Activated T-cell treated with anti-CD3 and anti-CD28 coated beads, Interleukin-2, amount 50 U/mL, for 4 hours (primary cell): ENCODE results near the gene SARNP. TPM values are rescaled to one million over a fixed set of nuclear protein-coding genes. Genes with fewer than 3 reads are reported as not detected.

ENCODE experiments used
- ATAC-seq, 2 donors: fragments of 200-7000 bp; cut with Tn5 transposase; one replicate each; pipeline ENCODE4 v1.10.0; 2021
- DNase-seq: peaks from one replicate; pipeline ENCODE4 v3.0.0-alpha.2; 2020
- H3K27me3 Mint-ChIP-seq: one replicate; pipeline ENCODE4 v1.8.0; 2021; ENCODE audit warnings: low read depth, mixed read lengths
- H3K36me3 Mint-ChIP-seq: one replicate; pipeline ENCODE4 v1.8.0; 2022; ENCODE audit warnings: mixed read lengths; ENCODE audit not compliant: insufficient read depth
- H3K4me1 Mint-ChIP-seq: one replicate; pipeline ENCODE4 v1.8.0; 2021; ENCODE audit warnings: low read depth, mixed read lengths
- H3K4me3 Mint-ChIP-seq: one replicate; pipeline ENCODE4 v1.8.0; 2021; ENCODE audit warnings: mild to moderate bottlenecking, moderate library complexity, mixed read lengths
- H3K9me3 Mint-ChIP-seq: one replicate; pipeline ENCODE4 v1.8.0; 2021; ENCODE audit warnings: mixed read lengths
- total RNA-seq, 3 donors: library from RNA; stranded (reverse); gene quantifications; one replicate each; pipeline ENCODE4 v1.2.1, GENCODE V29; 2021

SARNP gene
- total RNA-seq, 3 donors from 2014 or later = 65.8 to 78.5 (median 69.6) TPM

DNA sequence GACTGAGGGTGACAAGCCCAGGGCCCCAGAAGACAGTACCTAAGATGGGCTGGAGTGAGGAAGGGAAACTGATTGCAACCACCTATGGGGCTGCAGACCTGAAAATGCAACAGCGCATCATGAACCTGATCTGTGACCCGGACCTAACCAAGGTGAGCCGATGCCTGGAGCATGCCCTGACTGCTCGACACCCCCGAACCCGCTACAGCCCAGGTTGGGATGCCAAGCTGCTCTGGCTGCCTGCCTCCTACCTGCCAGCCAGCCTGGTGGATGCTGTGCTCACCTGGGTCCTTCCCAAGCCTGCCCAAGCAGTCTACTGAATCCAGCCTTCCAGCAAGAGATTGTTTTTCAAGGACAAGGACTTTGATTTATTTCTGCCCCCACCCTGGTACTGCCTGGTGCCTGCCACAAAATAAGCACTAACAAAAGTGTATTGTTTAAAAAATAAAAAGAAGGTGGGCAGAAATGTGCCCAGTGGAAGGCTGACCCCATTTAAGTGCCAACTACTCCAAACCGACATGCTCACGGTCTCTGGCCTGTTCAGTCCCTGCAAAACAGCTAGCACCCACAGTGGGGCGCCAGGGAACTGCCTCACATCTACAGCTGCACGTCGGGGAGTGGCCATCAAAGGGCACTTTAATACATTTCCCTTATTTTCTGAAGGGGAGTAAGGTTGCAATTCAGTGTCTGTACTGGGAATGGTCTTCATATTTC, 93.1 kb downstream of the SARNP start:
- H3K36me3 Mint-ChIP-seq = peaks cover 6% of the 10 kb centered on the region
- H3K4me3 Mint-ChIP-seq = no peak overlapping the region
- H3K9me3 Mint-ChIP-seq = no peaks in the 10 kb centered on the region
- no peaks in the 10 kb centered on the region for H3K27me3 Mint-ChIP-seq
- H3K4me1 Mint-ChIP-seq = peaks cover 28% of the 10 kb centered on the region
- DNase-seq (peak; percentile 52), ATAC-seq (peak in 1 of 2 donors; percentile 32)

DNA sequence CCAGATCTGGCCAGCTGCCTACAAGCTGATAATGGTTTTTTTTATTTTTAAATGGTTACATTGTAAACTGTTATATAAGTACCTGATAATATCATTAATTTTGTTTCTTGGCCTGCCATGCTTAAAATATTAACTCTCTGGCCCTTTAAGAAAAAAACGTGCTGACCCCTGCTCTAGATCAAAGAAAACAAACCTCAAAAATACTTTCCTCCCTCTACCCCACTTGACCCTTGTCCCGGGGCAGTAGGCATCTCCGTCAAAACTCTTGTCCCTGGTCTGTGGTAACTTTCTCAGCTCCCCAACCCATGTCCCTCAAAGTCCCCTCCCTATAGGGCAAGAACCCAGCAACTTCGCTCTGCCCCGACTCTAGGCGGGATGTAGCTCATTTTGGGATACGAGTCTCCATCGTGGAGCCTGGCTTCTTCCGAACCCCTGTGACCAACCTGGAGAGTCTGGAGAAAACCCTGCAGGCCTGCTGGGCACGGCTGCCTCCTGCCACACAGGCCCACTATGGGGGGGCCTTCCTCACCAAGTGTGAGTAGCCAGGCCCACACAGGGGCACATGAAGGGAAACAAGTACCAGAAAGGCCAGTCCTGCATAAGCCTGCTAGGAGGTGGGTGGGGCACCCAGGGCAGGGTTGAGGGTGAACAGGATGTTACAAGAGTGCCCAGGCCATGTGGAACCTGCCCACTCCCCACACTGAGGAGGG, 93.9 kb downstream of the SARNP start:
- Mint-ChIP-seq H3K9me3 (no peaks in the 10 kb centered on the region), H3K27me3 (no peaks in the 10 kb centered on the region), H3K36me3 (peaks cover 6% of the 10 kb centered on the region), H3K4me1 (peaks cover 28% of the 10 kb centered on the region), H3K4me3 (no peak overlapping the region)
- DNase-seq = no peak
- ATAC-seq = no peak

DNA sequence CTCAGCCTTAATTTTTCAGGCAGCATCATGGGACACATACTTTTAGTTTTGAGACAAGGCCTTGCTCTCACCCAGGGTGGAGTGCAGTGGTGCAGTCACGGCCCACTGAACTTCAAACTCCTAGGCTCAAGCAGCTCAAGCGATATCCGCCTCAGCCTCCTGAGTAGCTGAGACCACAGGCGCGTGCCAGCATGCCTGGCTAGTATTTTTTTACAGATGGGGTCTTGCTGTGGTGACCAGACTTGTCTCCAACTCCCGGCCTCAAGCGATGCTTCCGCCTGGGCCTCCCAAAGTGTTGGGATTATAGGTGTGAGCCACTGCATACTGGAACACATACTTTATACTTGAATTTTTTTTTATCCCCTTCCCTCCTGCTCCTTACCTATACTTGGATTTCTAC, 94.6 kb downstream of the SARNP start:
- ATAC-seq (no peak), DNase-seq (no peak)
- Mint-ChIP-seq H3K4me3 (no peak overlapping the region), H3K36me3 (peaks cover 6% of the 10 kb centered on the region), H3K27me3 (no peaks in the 10 kb centered on the region), H3K4me1 (peaks cover 32% of the 10 kb centered on the region), H3K9me3 (no peaks in the 10 kb centered on the region)

DNA sequence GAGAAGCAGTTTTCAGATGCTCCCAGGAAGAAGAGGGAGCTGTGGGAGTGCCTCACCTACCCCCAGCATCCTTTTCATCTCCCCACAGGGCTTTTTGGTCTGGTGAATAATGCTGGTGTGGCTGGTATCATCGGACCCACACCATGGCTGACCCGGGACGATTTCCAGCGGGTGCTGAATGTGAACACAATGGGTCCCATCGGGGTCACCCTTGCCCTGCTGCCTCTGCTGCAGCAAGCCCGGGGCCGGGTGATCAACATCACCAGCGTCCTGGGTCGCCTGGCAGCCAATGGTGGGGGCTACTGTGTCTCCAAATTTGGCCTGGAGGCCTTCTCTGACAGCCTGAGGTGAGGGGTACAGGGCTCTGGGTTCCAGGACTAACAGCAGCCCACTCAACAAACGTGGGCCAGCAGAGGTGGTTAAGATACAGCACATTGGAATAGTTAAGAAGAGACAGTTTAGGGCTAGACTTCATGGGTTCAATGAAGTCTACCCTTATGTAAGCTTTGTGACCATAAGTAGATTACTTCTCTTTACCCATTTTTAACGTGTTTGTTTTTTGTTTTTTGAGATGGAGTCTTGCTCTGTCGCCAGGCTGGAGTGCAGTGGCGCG, 95.8 kb downstream of the SARNP start:
- no peaks in the 10 kb centered on the region for H3K27me3 Mint-ChIP-seq
- no peak overlapping the region for H3K4me3 Mint-ChIP-seq
- no peak for DNase-seq

DNA sequence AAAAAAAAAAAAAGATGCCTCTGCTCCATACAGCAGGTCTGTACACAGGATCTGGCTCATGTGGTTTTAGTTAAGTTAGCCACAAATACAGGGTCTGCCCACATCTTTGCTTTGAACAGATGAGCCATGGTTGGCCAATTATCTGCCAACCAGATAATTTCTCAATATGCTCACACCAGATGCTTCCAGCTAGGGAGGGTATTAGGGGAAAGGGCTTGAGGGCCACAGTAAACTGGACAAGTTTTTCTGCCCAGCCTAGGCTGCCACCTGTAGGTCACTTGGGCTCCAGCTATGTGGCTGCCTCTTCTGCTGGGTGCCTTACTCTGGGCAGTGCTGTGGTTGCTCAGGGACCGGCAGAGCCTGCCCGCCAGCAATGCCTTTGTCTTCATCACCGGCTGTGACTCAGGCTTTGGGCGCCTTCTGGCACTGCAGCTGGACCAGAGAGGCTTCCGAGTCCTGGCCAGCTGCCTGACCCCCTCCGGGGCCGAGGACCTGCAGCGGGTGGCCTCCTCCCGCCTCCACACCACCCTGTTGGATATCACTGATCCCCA, 96.6 kb downstream of the SARNP start:
- DNase-seq (no peak), ATAC-seq (no peak)
- Mint-ChIP-seq H3K4me3 (no peak overlapping the region), H3K27me3 (peaks cover under 1% of the 10 kb centered on the region), H3K9me3 (no peaks in the 10 kb centered on the region), H3K4me1 (peaks cover 35% of the 10 kb centered on the region), H3K36me3 (peaks cover 6% of the 10 kb centered on the region)

More for the DNA sequence above, 95.8 kb downstream of the SARNP start:
- peaks cover 6% of the 10 kb centered on the region for H3K36me3 Mint-ChIP-seq
- peaks cover 35% of the 10 kb centered on the region for H3K4me1 Mint-ChIP-seq
- H3K9me3 Mint-ChIP-seq = no peaks in the 10 kb centered on the region
- no peak for ATAC-seq

DNA sequence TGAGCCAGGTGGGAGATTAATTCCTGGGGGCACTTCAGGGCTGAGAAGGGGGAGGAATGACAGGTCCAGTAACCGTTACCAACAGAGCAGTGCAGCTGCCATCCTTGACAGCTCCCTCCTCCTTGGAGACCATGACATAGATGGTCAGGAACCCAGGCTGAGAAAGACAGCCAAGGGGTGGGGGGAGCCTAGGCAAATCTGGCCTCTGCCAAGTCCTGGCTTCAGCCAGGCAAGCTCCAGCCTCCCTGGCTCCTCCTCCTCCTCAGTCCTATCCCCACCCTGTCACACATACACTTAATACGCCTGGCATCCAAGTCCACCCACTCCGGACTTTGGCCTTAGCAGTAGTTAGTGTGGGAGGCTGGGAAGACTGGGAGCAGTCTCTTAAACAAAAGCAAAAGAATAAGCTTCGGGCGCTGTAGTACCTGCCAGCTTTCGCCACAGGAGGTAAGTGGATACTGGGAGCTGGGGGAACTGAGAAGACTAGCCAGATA, 97.4 kb downstream of the SARNP start, which contains the start of gene RDH5:
RDH5 (plus strand) TSS at position 323 of the 494 bp plus-strand sequence. CDS start 792 bp downstream, outside the sequence.
- Mint-ChIP-seq H3K36me3 (peaks cover 4% of the 10 kb centered on the region), H3K4me1 (peaks cover 36% of the 10 kb centered on the region), H3K9me3 (no peaks in the 10 kb centered on the region), H3K27me3 (peaks cover 2% of the 10 kb centered on the region), H3K4me3 (no peak within 1 kb of the TSS)
- DNase-seq (no peak), ATAC-seq (no peak)

DNA sequence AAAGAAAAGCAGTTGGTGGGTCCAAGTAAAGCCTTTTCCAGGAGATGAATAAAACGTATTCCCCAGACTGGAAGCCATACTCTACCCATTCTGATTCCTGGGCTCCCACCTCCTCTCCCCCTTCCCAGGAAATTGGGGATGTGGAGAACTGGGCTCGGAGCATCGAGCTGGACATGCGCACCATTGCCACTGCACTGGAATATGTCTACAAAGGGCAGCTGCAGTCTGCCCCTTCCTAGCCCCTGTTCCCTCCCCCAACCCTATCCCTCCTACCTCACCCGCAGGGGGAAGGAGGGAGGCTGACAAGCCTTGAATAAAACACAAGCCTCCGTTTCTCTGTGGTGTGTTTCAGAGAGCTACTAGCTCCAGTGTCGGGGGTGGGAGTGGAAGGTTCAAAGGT, 98.2 kb downstream of the SARNP start:
- no peaks in the 10 kb centered on the region for H3K9me3 Mint-ChIP-seq
- no peaks in the 10 kb centered on the region for H3K36me3 Mint-ChIP-seq
- peaks cover 2% of the 10 kb centered on the region for H3K27me3 Mint-ChIP-seq
- H3K4me3 Mint-ChIP-seq = no peak overlapping the region
- DNase-seq (no peak), ATAC-seq (no peak)
- peaks cover 29% of the 10 kb centered on the region for H3K4me1 Mint-ChIP-seq

DNA sequence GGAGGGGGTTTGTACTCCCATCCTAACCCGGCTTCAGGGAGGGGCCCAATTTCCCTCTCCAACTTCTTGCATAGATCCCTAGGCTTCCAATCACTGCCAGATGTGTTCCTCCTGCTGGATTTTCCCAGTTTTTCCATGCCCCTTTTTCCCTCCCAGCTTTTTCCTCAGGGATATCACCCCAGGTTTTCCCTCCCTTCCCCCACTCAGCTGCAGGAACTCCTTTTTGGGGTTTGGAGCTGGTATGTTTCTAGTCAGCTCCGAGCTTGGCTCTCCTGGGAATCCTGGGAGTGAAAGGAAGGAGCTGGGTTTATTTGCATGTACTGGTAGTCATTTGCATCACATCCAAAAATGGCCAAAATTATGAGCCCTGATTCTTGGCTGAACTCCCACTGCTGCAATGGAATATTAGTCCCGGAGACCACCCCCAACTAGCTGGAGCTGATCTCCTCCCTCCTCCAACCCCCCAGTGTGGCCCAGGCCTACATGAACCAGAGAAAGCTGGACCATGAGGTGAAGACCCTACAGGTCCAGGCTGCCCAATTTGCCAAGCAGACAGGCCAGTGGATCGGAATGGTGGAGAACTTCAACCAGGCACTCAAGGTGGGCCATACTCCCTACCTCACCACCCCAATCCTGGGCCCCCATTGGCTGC, 98.8 kb downstream of the SARNP start:
- Mint-ChIP-seq H3K4me1 (peaks cover 29% of the 10 kb centered on the region), H3K4me3 (no peak overlapping the region), H3K27me3 (peaks cover 2% of the 10 kb centered on the region), H3K36me3 (no peaks in the 10 kb centered on the region), H3K9me3 (no peaks in the 10 kb centered on the region)
- ATAC-seq (no peak), DNase-seq (no peak)

DNA sequence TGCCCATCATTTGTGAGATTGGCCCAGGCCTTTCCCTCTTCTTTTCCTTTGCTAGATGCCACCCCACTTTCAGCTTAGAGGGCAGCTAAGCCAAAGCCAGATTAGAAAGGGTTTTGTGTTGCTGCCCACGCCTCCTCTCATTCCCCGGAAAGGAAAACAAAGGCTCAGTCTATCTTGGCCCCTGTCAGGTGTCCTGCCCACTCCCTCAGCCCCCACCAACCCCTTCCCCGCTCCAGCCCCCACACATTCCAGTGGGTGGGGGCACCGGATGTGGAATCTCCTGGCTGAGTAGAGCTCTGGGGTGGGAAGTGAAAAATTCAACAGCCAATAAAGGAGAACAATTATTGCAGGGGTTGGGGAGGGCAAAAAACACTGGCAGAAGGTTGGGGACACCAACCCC, 99.5 kb downstream of the SARNP start:
- no peak for DNase-seq
- H3K4me1 Mint-ChIP-seq = peaks cover 29% of the 10 kb centered on the region
- peaks cover 2% of the 10 kb centered on the region for H3K27me3 Mint-ChIP-seq
- ATAC-seq = no peak
- no peaks in the 10 kb centered on the region for H3K36me3 Mint-ChIP-seq
- no peaks in the 10 kb centered on the region for H3K9me3 Mint-ChIP-seq
- no peak overlapping the region for H3K4me3 Mint-ChIP-seq

DNA sequence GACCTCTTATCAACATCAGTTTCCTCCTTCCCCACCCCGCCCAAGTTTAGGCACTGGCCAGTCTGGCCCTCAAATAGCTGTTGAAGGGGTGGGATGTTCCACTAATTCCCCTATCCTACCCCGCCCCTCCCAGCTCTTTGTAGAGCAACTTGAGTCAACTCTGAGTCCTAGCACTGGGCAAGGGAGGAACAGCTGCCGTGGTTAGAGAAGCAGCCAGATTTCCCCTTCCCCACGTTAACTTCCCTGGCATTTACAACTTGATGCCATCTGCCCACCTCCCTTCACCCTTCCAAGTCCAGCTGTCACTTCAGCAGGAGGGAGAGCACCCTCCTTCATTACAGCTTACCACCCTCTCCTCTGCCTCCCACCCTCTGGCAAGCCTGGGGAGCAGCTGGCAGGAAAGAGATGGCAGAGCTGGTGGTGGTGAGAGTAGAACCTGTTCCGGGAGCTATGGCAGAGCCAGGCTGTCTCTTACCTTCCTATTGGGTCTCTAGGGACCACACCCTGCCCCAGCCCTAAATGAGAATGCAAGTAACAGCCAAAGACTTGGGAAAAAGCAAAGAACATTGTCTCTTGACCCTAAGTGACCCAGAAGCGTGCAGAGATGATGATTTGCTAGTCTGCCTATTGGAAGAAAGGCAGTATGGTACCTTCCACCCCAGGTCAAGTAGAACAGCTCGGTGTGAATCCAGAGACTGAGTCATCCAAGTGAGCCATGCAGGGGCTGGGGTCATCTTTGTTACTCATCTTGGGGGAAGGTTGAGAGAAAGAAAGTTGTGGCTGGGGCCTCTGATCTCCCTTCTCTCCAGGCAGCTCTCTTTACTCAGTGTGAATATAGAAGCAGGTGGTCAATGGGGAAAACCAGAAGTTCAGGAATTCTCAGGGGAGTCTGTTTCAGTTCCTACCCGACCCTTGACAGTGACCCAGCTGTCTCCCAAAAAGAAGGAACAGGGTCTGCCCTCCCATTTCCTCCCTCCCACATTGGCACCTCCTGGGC, 100.2 kb downstream of the SARNP start:
- ATAC-seq (peak; percentile 22 to 23), DNase-seq (no peak)
- H3K36me3 Mint-ChIP-seq = no peaks in the 10 kb centered on the region
- H3K27me3 Mint-ChIP-seq = peaks cover 2% of the 10 kb centered on the region
- H3K4me3 Mint-ChIP-seq = peak overlapping the region; percentile 92
- peaks cover 29% of the 10 kb centered on the region for H3K4me1 Mint-ChIP-seq
- no peaks in the 10 kb centered on the region for H3K9me3 Mint-ChIP-seq

DNA sequence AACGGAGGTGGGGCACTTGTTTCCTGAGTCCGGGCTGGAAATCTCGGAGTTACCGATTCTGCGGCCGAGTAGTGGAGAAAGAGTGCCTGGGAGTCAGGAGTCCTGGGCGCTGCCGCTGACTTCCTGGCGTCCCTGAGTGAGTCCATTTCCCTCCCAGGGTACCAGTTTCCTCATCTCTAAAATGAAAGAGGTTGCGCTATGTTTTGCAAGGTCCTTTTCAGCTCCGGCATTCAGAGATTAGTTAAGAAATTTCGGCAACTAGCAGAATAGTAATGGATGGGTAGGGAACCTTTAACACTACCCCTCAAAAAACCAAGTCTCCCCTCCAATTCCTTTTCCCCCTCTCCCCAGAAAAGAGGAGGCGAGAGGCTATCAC, 101.0 kb downstream of the SARNP start:
- ATAC-seq = no peak
- H3K9me3 Mint-ChIP-seq = no peaks in the 10 kb centered on the region
- no peak for DNase-seq
- H3K4me1 Mint-ChIP-seq = peaks cover 29% of the 10 kb centered on the region
- H3K4me3 Mint-ChIP-seq = peak overlapping the region; percentile 92
- peaks cover 2% of the 10 kb centered on the region for H3K27me3 Mint-ChIP-seq
- H3K36me3 Mint-ChIP-seq = no peaks in the 10 kb centered on the region

DNA sequence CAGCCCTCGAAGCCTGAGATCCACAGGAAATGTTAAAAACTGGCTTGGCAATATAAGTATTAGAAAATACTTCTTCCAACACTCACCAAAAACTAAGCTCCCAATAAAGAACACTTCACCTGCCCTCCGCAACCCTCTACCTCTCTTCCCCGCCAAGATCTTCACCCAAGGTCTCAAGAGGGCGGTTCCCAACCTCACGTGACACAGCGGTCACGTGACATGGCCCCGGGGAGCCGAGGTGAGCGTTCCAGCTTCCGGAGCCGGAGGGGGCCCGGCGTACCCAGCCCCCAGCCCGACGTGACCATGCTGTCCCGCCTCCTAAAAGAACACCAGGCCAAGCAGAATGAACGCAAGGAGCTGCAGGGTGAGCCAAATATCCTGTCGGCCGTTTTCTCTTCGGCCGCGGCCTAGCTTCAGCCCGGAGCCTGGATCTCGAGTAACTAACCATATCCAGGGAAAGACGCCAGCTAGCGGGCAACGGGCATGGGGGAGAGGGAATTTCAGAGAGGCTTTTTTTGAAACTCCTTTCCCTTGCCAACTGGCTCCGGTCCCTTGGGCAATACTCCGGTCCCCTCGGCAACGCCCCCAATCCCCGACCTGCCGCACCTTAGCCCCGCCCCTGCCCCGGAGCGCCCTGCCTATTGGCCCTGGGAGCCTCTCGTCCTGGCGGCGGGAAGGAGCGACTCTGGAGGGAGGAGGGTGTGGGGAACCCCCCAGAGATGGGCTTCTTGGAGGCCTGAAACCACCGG, 101.5 kb downstream of the SARNP start, which contains the start of gene BLOC1S1:
BLOC1S1 (plus strand) TSS at position 214 of the 749 bp plus-strand sequence; CDS start at position 220, 6 bp downstream.
- H3K4me1 Mint-ChIP-seq = peaks cover 29% of the 10 kb centered on the region

More for the DNA sequence above, 101.5 kb downstream of the SARNP start, which contains the start of gene BLOC1S1:
- Mint-ChIP-seq H3K4me3 (peak within 1 kb of the TSS; percentile 92), H3K9me3 (no peaks in the 10 kb centered on the region), H3K27me3 (peaks cover 2% of the 10 kb centered on the region), H3K36me3 (no peaks in the 10 kb centered on the region)
- DNase-seq = peak; percentile 89
- peak; percentile 96 to 98 for ATAC-seq
